HG03565 (cell line): Measurements from ENCODE around the gene HAO2.
"Not testable (repeated sequence)": the region's sequence is repeated elsewhere in the genome, so short reads cannot be mapped to it uniquely, and the experiment has no call there.

Experiments
- ATAC-seq: cut with Tn5 transposase; IDR thresholded peaks from one replicate; pipeline ENCODE4 v1.9.1; 2021; ENCODE audit warnings: mild to moderate bottlenecking, moderate library complexity; ENCODE audit not compliant: unreplicated experiment

The HAO2 gene

DNA sequence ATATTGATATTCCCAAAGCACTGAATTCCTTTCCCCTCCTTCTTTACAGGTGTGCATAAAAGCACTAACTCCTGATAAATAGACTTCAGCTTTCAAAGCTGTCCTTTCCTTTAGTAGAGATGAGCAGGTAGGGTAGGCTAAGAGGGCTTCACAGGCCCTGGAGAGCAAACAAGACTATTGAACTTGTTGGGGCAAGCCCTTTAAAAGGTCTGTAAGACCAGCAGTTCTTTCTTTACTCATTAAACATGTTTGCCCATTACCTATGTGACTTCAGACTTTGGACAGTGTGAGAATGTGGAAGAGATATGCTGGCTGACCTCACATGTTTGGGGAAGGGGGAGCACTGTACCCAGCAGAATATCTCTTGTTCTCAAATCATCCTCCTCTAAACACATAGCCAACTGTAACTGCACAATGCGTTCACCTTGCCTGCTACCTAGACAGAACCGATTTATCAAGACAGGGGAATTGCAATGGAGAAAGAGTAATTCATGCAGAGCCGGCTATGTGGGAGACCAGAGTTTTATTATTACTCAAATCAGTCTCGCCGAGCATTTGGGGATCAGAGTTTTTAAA is 27.1 kb upstream of the HAO2 start:
- no peak for ATAC-seq

DNA sequence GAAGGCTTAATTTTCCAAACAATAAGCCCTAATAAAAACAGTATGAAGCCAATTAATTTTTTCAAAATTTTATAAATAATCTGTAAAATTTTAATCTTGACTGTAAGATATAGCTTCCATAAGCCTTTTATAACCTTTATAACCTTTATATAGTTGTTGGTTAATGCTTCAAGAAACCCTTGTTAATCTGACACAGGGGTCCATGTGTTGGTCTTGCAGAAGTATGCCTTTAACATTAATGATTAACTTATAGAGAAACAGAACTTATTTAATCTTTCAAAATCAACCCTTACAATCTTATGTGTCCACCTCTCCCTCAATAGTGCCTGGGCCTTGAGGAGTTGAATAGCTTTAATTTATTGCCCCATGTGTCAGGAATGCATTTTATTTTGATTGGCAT is 23.2 kb upstream of the HAO2 start:
- ATAC-seq, result no peak

GRCh38 chr1:119347858-119348257 is 20.7 kb upstream of the HAO2 start:
- peak; percentile 92 for ATAC-seq

- no peak for ATAC-seq
Measured at GRCh38 chr1:119348941-119349340, 19.6 kb upstream of the HAO2 start.

DNA sequence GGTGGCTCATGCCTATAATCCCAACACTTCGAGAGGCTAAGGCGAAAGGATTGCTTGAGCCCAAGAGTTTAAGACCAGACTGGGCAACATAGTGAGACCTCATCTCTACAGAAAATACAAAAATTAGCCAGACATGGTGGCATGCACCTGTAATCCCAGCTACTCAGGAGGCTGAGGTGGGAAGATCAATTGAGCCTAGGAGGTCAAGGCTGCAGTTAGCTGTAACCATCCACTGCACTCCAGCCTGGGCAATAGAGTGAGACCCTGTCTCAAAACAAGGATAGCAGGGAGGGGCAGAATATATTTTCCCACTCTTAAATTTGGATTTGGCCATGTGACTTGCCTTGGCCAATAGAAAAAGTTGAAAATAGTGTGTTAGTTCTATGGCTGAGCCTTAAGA is 17.7 kb upstream of the HAO2 start:
- not testable (repeated sequence) for ATAC-seq

DNA sequence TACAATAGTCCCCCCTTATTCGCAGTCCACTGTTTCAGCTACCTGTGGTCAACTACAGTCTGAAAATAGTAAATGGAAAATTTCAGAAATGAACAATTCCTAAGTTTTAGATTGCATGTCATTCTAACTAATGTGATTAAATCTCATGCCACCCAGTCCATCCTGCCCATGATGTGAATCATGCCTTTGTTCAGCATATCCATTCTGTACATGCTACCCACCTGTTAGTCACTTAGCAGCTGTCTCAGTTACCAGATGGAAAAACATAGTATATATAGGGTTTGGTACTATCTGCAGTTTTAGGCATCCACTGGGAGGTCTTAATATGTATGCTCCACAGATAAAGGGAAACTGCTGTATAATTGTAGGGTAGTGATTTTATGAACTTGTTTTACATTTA is 16.6 kb upstream of the HAO2 start:
- ATAC-seq, result no peak

DNA sequence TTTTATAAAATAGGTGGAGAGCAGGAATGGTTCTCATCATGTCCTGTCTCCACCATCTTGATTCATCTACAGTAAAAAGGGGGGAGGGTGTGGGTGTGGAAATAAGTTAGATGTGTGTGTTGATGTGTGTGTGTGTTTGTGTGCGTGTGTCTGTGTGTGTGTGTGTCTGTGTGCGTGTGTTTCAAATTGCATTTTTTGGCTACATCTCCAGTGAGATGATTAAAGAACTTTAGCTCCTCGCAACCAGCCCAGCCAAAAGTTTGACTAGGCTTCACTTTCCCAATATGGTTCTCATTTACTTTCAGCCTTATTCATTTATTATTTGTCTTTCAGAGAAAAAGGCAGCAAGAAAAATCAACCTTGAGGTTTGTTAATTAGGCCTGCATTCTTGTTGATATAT is 14.7 kb upstream of the HAO2 start:
- no peak for ATAC-seq

DNA sequence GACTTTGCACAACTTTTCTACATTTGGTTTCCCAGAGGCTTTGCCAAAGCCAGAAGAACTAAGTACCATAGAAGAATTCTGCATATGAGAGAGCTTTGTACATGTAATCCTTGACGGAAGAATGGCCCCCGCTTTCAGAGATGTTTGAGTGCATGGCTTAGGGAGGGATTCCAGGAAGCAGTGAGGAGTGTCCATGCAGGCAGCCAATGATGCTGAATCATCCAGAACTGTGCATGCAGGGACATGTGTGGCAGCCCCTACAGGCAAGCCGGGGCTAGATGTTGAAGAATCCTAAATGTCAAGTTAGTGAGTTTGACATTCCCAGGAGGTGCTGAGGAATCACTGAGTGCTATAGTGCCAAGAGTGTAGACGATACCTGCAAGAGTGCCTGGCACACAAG is 9.9 kb upstream of the HAO2 start:
- ATAC-seq, result no peak

- ATAC-seq, result no peak
Measured at GRCh38 chr1:119359730-119360129, 8.9 kb upstream of the HAO2 start.

DNA sequence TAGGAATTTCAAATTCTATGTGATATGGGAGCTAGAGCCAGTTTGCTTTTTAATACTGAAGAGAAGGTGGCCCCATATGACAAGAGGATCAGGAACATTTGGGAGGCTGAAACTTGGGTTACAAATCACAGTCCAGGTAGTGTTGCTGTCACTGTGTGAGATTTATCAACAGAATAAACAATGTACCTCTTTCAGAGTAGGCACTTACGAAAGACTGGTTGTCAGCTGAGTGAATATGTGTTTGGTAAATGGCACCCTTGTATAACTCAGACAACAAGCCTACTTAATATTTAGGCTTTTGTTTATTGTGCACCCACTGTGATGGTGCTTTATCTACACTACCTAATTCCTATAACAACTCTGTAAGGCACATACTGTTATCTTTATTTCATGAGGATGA is 7.4 kb upstream of the HAO2 start:
- ATAC-seq, result no peak

- no peak for ATAC-seq
Measured at GRCh38 chr1:119361620-119362344, 6.8 kb upstream of the HAO2 start.

DNA sequence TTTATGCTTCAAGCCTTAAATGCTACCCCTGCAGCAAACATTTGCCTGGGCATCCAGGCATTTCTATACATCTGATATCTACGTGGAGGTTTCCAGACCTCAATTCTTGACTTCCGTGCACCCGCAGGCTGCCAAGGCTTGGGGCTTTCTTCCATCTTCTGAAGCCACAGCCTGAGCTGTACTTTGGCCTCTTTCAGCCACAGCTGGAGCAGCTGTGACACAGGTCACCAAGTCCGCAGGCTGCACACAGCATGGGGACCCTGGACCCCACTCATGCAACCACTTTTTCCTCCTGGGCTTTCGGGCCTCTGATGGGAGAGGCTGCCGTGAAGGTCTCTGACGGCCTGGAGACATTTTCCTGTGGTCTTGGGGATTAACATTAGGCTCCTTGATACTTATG is 5.4 kb upstream of the HAO2 start:
- ATAC-seq, result no peak

GRCh38 chr1:119364640-119365039 is 3.9 kb upstream of the HAO2 start:
- no peak for ATAC-seq

DNA sequence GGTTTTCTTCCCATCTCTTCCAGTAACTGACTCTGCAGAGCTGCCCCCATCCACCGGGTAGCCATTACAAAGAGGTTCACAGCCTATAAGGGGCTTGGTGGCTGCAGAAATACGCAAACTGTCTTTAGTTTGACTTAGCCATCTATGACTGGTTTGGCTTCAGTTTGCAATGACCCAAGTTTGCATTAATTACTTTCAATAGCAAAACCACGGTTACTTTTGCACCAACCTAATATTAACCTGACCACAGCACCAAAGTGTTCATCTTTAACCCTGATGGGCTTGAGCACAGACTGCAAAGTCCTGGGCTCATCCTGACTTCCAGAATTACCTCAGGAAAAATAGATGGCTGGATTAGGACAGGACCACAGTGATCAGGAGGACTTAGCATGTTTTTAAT is 2.2 kb upstream of the HAO2 start:
- no peak for ATAC-seq

DNA sequence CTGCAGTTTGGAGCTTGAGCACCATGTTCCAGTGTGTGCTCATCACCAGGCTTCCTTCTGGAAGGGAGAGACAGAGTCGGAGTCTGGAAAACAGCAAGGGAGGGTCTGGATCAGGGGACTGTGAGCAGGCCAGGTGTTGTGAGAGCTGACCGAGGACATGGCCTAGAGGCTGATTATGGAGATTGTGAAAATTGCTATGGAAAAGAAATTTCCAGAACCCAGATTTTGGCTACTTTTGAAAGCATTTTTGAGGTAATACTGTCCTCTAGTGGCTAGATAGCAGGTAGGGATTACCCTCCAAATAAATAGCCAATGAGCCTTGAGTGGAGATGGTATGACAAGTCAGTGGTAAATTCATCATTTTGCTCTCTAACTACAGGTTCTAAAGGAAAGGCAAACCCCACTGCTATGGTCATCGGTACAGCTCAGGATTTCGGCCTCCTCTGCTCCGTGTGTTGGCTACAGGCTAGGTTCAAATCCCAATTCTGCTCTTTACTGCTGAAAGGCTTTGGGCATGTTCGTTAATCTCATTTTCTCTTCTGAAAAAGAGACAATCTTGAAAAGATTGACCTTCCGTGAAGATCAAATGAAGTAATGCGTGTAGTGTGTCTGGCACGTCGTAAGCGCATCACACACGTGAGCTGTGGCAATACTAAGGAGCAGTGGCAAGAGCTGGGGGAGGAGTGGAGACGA is 1.0 kb upstream of the HAO2 start:
- ATAC-seq, result no peak

- ATAC-seq, result no peak
Measured at GRCh38 chr1:119370748-119371147, 2.2 kb downstream of the HAO2 start.

GRCh38 chr1:119371815-119372214 is 3.2 kb downstream of the HAO2 start:
- ATAC-seq, result no peak

- ATAC-seq, result peak; percentile 39
Measured at GRCh38 chr1:119372503-119373086, 4.0 kb downstream of the HAO2 start.

DNA sequence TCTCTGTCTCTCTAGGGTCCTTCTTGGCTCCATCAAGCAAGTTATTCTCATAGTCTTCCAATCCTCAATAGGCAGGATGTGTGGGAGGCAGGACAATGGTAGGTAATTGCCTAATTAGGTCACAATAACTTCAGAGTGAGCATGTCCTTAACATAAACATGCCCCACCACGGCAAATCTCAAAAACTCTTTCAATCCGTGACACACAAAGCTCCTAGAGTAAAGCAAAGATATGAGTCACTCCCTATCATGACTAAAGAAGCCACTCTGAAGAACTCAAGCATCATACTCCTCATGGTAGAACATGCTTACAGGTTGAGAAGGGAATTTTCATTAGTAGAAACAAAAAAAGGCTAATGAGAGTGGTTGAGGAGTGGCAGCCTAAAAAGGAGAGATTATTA is 4.9 kb downstream of the HAO2 start:
- peak; percentile 54 for ATAC-seq

DNA sequence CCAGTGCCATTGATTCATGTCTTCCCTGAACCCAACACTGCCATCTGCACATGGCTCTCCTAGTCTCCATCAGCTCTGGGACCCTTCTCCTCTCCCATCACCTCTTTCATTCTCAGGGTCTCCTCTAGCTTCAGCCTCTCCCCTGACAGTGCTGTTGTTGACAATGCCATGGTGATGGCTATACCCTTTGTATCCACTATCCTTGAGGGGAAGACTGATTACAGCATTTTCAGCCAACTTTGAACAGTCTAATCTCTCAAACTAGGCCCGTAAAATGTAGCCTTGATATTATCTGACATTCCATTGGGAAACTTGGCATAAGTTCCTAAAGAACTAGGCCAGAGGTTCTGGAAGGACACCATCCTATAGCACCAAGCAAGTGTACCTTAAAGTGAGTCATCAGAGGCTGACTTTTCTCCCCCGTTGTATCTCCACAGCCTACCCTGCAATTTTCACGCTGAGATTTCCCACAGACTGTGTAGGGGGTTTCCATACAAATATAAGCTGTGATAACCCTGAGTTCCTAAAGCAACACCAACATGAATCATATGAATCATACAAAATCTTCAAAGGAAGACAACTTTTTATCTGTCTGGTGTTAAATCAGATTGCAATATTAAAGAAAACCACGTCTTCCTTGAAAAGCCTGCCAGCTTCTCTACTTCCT is 5.8 kb downstream of the HAO2 start:
- no peak for ATAC-seq

DNA sequence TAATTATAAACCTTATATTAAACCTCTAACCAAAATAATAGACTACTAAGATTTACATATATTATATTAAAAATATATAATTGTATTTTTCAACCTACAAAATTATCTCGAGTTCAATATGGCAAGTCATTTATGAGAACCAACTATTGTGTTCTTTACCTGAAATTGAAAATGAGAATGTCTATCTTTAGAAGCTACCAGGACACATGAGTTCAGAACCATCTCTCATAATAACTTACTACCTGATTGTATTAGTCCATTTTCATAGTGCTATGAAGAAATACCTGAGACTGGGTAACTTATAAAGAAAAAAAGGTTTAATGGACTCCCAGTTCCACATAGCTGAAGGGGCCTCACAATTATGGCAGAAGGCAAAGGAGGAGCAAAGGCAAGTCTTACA is 6.8 kb downstream of the HAO2 start:
- no peak for ATAC-seq
